Measurements from ENCODE around the gene APBB2. TPM values are rescaled to one million over a fixed set of nuclear protein-coding genes. Genes with fewer than 3 reads are reported as not detected.
"Not testable (repeated sequence)": the region's sequence is repeated elsewhere in the genome, so short reads cannot be mapped to it uniquely, and the experiment has no call there.

The APBB2 gene
- total RNA-seq, 1 donor from 2014 or later = 50.8 TPM

DNA sequence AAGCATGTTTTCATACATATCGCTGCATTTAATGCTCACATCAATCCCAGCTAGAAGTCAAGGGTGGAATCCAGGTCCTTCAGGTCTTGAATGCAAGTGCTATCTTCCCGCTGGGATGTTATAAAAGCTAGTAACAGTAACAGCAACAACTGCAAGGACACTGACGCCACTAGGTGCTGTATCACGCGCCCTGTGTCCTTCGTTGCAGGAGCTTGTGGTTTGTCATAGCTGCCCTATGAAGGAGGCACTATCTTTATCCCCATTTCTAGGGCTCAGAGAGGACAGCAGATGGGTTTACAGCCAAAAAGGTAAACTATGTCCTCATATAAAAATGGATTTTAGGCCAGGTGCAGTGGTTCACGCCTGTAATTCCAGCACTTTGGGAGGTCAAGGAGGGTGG is 261.7 kb downstream of the APBB2 start:
- DNase-seq (ENCODE audit: low read depth) = peak; percentile 47

DNA sequence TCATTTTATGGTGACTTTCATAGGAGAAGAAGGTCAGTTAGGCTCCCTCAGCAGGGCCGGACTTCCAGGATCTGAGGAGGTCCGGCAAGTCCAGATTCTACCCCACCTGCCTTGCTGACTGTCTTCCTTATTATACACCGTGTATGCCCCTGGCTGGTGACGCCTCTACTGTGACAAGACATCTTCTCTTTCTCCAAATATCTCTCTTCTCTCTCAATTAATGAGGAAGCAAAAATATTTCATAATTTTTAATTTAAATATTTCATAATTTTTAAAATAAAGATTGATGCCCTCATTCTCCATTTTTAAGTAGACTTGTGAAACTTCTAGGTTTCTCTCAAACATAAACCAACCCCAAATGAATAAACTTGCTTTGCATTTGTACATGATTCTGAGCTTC is 262.1 kb downstream of the APBB2 start:
- no peak for DNase-seq (ENCODE audit: low read depth)

DNA sequence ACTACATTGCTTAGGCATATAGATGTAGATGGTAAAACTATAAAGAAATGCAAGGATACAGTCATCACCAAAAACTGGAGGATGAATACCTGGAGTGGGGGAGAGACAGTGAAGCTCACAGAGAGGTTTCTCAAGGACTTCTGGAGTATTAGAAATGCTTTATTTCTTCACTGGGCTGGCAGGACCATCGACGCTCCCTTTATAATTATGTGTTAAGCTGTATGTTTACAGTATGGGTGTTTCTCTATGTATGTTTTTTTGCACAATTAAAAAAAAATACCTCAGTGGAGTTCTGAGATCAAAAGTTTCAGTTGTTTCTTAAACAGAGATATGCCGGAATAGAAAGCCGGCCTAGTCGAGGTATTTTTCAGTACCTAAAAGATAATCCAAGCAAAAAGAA is 263.3 kb downstream of the APBB2 start:
- DNase-seq (ENCODE audit: low read depth) = no peak

DNA sequence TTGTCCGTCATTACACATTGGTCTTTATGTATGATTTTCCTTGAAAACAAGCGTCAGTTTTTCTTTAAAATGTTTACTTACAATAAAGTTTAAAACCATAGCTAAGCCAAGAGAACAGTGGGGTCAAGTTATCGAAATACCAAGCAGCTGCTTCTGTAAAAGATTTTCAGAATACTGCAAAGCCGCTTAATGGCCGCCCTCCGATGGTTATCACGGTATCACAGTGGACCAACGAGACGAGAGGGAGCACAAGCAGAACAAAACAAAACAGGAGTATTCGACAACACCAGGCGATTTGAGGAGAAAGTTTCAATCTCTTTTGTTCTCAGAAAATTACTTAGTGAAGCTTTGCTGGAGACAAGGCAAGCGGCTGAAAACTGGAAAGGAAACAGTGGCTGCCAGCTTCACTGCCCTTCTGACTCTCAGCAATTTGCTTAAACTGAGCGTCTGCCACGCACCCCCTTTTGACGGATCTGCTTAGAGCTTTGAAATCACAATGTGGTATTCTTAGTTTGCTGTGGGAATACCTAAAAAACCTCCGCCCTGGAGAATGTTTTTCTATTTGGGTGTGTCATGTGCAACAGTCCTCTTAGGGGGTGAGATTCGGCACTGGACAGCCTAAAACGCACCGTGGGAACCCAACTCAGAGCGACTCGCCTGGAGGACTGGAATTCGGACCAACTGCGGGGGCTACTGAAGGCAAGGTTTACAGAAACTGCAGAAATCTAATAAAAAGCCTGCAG is 264.8 kb downstream of the APBB2 start:
- no peak for DNase-seq (ENCODE audit: low read depth)

DNA sequence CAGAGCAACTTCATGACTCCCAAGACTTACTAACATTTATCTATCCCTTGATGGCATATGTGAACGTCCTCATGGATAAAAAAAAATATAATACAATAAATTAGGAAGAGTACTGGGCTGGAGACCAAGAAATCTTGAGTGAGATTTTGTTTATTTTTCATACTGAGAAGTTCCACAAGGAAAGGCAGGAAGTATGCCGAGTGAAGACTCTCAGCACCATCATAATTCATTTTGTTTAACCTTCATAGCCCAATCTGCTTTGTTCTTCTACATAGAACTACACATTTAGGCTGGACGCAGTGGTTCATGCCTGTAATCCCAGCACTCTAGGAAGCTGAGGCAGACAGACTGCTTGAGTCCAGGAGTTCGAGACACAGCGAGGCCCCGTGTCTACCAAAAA is 266.3 kb downstream of the APBB2 start:
- DNase-seq (ENCODE audit: low read depth) = no peak

DNA sequence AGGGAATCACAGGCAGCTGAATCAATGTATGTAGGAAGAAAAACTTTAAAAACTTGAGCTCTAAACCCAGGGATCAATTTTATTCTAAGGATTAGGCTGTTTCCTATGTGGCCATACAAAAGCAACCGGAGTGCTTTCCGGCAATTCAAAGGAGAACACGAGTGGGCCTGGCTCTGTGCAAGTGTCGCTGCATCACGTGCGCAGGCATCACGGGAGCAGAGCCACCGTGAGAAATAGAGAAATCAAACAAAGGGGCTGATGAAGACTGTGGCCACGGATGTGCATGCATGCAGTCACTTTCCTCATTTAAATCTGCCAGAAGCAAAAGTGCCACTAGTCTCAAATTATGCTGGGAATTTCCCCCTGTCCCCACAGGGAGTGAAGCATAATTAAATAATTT is 267.7 kb downstream of the APBB2 start:
- no peak for DNase-seq (ENCODE audit: low read depth)

DNA sequence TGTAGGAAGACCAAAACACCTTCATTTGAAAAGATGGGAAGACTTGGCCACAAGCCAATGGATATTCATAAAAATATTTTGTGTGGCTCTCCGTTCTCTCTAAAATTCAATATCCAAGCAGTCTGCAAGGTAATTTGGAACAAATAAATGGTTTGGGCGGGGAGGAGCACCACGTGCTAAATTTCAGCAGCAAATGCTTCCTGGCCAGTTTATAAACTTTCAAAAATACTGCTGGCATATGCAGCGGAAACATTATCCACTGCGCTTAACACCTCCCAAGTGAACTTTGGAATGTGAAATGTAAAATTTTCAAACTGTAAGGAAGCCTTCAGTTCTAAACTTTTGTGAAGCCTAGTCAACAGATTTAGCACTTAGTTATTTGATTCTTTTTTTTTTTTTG is 273.6 kb downstream of the APBB2 start:
- no peak for DNase-seq (ENCODE audit: low read depth)

DNA sequence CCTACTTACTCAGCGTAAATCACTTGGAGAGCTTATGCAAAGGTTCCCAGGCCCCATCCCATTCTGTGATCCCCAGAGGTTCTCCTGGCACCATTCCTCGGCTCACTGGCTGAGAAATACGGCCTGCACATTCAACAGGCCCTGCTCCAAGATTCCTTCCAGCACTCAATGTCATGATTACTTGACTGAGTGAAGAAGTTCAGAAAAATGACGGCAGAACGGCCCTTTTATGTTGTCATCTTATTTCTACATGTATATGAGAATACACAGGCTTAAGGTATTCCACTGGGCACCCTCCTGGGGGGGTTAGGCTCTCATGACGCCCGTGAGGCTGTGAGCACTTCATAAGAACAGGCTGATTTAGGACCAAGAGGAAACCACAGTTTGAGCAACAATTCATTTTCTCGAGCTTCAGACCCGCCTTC is 274.0 kb downstream of the APBB2 start:
- no peak for DNase-seq (ENCODE audit: low read depth)

DNA sequence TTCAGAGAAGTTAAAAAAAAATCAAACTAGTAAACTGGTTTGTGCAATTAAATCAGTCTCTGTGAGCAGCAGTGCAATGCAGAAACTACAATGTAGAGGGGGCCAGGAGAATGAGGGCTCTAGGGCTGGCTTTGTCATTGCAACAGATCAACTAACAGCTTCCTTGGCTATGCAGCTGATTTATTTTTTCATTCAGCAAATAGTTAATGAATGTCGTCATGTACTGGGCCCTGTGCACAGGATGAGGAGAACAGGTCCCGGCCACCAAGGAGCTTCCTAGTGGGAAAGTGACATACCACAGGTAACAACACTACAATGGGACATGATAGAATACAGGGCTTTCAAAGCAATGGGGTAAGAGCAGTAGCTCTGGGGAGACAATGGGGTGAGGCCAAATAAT is 274.5 kb downstream of the APBB2 start:
- no peak for DNase-seq (ENCODE audit: low read depth)

DNA sequence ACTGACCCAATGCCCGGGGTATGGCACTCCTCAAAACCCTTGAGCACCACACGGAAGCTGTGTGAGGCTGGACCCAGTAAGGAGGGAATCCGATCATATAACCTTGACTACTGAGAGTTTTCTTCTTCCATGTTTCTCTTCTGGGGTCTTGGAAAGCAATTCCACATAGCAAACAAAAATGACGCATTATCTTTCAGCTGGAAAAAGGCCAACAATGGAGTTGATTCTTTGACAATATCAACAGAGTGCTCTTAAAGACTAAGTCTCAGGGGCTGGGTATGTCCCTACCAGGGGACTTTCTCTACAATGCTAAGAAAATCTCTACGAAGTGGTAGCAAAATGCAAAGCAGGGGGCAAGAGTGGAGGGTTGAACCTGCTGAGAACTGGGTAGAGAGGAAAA is 276.0 kb downstream of the APBB2 start:
- DNase-seq (ENCODE audit: low read depth) = no peak

DNA sequence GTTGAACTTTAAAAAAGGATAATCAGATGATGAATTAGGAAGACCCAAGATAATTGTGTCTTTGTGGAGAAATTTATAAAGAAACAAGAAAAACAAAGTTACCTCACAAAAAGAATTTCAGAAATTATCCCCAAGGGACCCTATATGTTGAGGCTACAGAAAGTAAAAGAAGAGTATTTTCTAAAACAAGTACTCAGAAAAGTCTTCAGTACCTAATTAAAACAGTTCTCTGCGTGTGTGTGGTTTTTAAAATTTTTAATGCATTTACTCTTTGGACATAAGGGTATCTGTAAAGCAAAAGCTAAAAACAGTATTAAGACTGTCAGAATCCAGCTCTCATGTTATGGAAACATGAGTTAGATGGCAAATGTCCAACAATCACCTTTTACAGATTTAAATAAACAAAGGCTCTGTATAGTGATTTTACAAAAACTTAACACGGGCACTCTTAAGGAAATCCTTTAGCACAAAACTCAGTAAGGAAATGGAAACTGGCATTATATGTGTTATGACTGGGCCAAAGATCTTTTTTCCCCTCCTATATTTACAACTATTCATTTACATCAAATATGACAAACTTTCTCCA is 277.1 kb downstream of the APBB2 start:
- DNase-seq (ENCODE audit: low read depth) = no peak

DNA sequence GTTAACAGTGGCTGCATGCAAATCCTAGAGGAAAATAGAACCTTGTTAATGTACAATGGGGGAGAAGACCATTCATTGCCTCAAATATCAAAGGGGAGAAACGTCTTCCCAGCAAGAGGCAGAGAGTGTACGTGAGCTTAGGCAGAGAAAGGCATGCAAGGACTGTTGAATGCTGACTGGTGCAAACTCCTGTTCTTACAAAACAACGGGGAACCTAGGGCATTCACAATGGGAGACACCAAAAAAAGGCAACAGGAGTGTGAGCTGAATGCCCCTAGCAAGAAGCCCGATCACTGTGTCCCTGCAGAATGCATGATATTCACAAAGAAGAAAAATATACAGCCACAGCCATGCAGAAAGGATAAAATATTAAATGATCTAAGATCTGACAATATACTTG is 279.7 kb downstream of the APBB2 start:
- DNase-seq (ENCODE audit: low read depth) = no peak

DNA sequence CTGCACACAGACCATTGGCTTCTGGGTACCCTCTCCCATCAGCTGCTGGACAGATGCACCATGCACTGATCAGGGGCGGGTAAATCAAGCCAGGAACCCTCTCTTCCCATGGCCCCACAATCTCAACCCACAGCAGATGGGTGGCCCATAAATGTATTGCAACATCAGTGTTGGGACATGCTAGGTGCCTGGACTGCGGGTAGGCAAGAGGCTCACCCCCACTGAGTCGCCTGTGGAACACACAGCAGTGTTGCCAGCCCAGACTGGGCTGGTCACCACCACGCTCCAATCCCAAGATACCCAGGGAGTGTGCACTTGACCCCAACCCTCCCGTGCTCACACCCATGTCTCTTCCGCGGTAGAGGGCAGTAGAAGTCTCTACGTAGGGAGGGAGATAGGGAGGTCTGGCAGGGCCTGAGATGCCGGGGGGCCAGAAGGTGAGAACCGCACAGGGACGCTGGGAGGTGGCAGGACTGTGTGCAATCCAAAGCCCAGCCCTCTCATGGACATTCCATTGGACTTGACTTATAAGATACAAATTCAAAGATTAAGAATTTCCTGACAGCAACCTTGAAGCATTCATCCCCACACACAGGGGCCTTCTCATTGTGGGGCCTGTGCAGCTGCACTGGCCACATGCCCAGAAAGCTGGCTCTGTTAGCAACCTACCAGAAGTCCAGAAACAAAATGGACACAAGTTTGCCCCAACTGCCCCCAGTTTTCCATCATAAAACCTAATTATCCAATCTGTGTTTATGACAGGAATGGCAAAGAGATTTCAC is 280.9 kb downstream of the APBB2 start:
- peak; percentile 63 for DNase-seq (ENCODE audit: low read depth)

DNA sequence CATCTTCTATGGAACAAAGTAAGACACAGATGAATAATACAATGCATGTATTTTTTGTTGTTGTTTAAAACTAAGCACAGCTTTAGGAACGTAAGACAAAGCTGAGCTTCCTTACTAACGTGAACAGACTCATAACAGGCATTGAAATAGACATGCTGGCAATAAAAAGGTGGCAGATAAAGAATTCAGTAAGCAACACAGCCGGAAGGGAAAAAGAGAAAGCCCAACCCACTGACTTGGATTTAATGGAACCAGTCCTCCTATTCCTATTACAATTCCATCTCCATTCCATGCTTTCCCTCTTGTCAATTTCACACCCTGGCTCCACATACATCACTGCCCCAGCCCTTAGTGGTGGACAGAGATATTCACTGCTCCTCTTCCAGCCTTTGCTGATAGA is 282.5 kb downstream of the APBB2 start:
- no peak for DNase-seq (ENCODE audit: low read depth)

DNA sequence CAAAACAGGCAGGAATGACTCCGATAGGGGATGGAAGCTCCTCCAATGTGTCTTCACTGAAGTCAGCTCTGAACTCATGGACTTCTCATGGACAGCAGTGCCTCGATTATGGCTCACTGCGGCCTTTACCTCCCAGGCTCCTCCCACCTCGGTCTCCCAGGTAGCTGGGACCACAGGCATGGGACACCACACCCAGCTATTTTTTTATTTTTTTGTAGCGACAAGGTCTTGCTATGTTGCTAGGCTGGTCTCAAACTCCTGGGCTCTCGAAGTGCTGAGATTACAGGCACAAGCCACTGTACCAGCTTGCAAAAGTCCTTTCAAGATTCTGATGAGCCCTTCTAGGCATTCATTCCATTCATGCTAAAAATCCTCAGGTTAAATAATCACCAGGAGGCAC is 283.1 kb downstream of the APBB2 start:
- DNase-seq (ENCODE audit: low read depth) = no peak

DNA sequence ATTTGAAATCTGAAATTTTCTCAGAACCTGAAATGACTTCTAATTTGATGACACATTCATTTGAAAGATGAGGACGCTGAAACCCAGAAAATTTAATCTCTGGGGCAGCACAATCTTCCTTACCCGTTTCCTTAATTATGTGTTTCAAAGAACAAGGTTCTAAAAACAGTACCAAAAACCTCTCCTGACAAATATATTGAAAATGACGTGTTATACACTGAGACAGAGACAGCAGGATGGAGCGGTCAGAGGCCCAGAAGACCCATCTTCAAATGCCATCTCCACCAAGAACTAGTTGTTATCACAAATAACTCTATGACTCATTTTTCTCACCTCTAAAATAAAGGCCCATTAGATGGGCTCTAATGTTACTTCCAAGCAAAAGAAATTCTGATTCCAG is 287.3 kb downstream of the APBB2 start:
- no peak for DNase-seq (ENCODE audit: low read depth)

DNA sequence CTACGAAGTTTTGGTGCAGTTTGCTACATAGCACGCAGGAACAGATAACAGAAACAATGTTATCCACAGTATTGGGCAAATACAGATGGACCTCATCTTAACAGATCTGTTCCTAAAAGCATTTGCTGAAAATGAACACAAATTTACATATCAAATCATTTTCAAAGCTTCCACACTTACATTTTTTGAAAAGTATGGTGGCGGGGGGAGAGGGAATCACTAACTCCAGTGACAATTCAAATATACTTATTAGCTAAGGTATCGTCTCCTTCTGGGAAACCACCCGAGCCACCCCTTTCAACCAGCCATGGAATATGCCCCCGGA is 289.6 kb downstream of the APBB2 start:
- DNase-seq (ENCODE audit: low read depth) = no peak

DNA sequence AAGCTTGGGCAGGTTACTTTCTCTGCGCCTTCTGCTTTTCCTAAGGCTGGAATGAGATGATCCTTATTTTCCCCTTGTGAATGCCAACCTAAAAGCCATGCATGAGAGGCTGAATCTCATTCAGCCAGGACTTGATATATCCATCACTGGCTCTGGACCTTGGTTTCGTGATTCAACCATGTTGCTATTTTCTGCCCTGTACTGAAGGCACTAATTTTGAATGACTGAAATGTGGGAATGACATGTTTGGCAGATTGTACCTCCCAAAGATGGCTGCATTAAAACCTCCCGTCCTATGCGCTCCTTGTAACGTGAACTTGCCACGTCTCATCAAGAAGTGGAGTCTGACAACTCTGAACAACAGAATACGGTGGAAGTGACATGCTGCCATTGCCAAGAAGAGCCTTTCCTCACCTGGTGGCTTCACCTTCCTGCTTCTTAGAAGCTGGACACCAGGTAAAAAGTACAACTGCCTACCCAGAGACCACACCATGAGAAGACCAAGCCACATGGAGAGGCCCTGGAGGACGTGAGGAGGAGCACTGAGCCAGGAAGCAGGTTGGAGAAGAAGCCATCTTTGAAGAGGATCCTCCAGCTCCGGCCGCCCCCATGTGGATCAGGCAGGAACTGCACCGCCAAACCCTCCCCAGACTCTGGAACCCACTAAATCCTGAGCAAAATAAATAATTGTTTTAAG is 290.1 kb downstream of the APBB2 start:
- peak; percentile 58 for DNase-seq (ENCODE audit: low read depth)

DNA sequence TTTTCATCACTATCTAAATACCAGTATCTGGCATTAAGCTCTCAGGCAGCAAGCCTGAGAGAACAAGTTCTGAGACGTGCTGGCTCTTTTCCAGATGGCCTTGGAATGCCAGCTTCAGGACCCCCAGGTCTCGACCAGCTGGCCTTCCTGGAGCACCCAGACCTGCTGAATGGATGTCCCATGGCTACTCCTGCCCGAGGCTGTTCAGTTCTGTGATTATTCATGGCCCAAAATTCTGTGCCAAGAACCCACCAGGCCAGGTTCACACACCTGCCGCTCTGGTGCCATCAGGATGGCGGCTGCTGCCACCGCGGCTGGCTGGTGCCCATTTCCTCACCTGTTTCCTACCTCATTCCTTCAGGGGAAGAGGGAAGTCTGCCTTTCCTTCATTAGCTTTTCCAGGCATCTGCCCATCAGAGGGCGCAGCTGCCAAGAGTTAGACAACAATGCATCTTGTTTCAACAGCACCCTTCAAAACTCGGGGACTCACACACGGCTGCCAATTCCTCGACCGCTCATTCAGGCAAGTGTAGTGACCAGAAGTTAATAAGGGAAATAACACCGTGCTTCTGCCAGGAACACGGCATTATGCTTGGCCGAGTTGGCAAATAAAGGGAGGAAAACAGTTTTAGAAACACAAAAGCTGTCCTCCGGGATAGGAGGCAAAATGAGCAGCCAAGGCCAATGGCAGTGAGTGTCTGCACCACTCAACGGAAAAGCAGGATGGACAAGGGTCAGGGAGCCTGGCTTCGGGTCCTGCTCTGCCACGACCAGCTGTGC is 290.8 kb downstream of the APBB2 start:
- DNase-seq (ENCODE audit: low read depth) = no peak

DNA sequence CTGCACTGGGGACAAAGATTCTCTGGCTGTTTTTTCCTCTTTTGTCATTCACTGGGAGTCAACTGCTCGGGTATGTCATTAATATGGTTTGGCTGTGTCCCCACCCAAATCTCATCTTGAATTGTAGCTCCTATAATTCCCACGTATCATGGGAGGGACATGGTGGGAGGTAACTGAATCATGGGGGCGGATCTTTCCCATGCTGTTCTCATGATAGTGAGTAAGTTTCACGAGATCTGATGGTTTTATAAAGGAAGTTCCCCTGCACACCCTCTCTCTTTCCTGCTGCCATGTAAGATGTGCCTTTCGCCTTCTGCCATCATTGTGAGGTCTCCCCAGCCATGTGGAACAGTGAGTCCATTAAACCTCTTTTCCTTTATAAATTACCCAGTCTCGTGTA is 294.4 kb downstream of the APBB2 start:
- not testable (repeated sequence) for DNase-seq (ENCODE audit: low read depth)

DNA sequence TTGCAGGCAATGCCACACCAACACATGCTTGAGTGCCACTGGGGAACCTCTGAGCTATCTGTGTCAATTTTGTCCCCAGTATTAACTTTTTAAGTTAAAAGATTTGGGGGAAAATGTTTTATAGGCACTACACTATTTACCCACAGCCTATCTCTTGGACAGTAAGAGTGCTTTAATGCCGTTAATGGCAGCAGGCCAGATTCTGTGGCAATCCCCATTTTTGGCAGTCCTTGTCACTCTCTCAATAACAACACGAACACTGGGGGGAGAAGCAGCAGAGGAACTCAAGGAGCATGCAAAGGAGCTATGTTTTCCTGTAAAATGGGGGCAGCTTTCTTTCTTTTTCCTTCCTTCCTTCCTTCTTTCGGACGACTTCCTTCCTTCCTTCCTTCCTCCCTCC is 296.0 kb downstream of the APBB2 start:
- DNase-seq (ENCODE audit: low read depth) = peak; percentile 79
